ENCODE results near the gene PARD3. TPM values are rescaled to one million over a fixed set of nuclear protein-coding genes. Genes with fewer than 3 reads are reported as not detected.
A peak's percentile ranks its signal among the peaks of the same experiment; 100 is the strongest.

Gene PARD3
- total RNA-seq, 2 donors from 2014 or later, result 31.6 to 41.6 TPM

- Histone ChIP-seq H3K9me3 (no peaks in the 10 kb centered on the region), H3K27ac (no peak overlapping the region), H3K4me1 (peaks cover 0 to 25% of the 10 kb centered on the region in 2 donors), H3K4me3 (no peak overlapping the region), H3K27me3 (no peaks in the 10 kb centered on the region), H3K36me3 (no peaks in the 10 kb centered on the region)
- DNase-seq (ENCODE audit: low spot score), result no peak
- no peak for TF ChIP-seq CTCF (IDR thresholded peaks at IDR 0.05)
Observed at GRCh38 chr10:34629084-34629483, 186.0 kb downstream of the PARD3 start.

GRCh38 chr10:34628174-34628796 lies 186.8 kb downstream of the PARD3 start:
- Histone ChIP-seq H3K27ac (no peak overlapping the region), H3K36me3 (no peaks in the 10 kb centered on the region), H3K4me3 (no peak overlapping the region), H3K27me3 (no peaks in the 10 kb centered on the region), H3K9me3 (no peaks in the 10 kb centered on the region), H3K4me1 (peaks cover 0 to 25% of the 10 kb centered on the region in 2 donors)
- DNase-seq (ENCODE audit: low spot score), result peak; percentile 80
- TF ChIP-seq CTCF (IDR thresholded peaks at IDR 0.05), result no peak

GRCh38 chr10:34627741-34628140 lies 187.4 kb downstream of the PARD3 start:
- H3K36me3 ChIP-seq, result no peaks in the 10 kb centered on the region

DNA sequence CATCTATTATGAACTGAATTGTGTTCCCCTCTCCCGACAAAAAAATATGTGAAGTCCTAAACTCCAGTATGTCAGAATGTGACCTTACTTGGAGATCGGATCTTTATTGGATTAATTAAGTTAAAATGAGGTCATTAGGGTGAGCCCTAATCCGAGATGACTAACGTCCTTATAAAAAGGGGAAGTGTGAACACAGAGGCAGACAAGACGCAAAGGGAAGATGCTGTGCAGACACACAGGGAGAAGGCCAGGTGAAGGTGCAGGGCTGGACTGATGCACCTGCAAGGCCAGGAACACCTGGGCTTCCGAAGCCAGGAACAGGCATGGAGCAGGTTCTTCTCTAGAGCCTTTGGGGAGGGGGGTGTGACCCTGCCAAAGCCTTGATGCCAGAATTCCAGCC lies 187.8 kb downstream of the PARD3 start:
- Histone ChIP-seq H3K9me3 (no peaks in the 10 kb centered on the region), H3K27me3 (no peaks in the 10 kb centered on the region), H3K4me1 (peaks cover 0 to 25% of the 10 kb centered on the region in 2 donors), H3K27ac (no peak overlapping the region), H3K36me3 (no peaks in the 10 kb centered on the region), H3K4me3 (no peak overlapping the region)
- no peak for DNase-seq (ENCODE audit: low spot score)
- no peak for TF ChIP-seq CTCF (IDR thresholded peaks at IDR 0.05)

More at GRCh38 chr10:34627741-34628140, 187.4 kb downstream of the PARD3 start:
- no peak for DNase-seq (ENCODE audit: low spot score)
- H3K4me3 ChIP-seq, result no peak overlapping the region
- peaks cover 0 to 25% of the 10 kb centered on the region in 2 donors for H3K4me1 ChIP-seq
- no peak overlapping the region for H3K27ac ChIP-seq
- TF ChIP-seq CTCF (IDR thresholded peaks at IDR 0.05), result no peak
- no peaks in the 10 kb centered on the region for H3K9me3 ChIP-seq
- no peaks in the 10 kb centered on the region for H3K27me3 ChIP-seq

GRCh38 chr10:34626158-34626880 lies 188.8 kb downstream of the PARD3 start:
- Histone ChIP-seq H3K36me3 (no peaks in the 10 kb centered on the region), H3K4me1 (peaks cover 0 to 25% of the 10 kb centered on the region in 2 donors), H3K4me3 (no peak overlapping the region), H3K27me3 (no peaks in the 10 kb centered on the region), H3K9me3 (no peaks in the 10 kb centered on the region), H3K27ac (no peak overlapping the region)
- no peak for TF ChIP-seq CTCF (IDR thresholded peaks at IDR 0.05)
- DNase-seq (ENCODE audit: low spot score), result no peak
